Measurements from ENCODE around the gene ATP2B3.

- TF ChIP-seq, protein P1, sequence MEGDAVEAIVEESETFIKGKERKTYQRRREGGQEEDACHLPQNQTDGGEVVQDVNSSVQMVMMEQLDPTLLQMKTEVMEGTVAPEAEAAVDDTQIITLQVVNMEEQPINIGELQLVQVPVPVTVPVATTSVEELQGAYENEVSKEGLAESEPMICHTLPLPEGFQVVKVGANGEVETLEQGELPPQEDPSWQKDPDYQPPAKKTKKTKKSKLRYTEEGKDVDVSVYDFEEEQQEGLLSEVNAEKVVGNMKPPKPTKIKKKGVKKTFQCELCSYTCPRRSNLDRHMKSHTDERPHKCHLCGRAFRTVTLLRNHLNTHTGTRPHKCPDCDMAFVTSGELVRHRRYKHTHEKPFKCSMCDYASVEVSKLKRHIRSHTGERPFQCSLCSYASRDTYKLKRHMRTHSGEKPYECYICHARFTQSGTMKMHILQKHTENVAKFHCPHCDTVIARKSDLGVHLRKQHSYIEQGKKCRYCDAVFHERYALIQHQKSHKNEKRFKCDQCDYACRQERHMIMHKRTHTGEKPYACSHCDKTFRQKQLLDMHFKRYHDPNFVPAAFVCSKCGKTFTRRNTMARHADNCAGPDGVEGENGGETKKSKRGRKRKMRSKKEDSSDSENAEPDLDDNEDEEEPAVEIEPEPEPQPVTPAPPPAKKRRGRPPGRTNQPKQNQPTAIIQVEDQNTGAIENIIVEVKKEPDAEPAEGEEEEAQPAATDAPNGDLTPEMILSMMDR (IDR thresholded peaks at IDR 0.05), result no peak
- TF ChIP-seq POLR2AphosphoS5 (IDR thresholded peaks at IDR 0.05), result no peak
These were observed 27.1 kb upstream of the ATP2B3 start for GRCh38 chrX:153490217-153490930.

Data from suprapubic skin (tissue), 3 donors.